Heart left ventricle (tissue), 16 donors: ENCODE results near the gene FREM3. TPM values are rescaled to one million over a fixed set of nuclear protein-coding genes. Genes with fewer than 3 reads are reported as not detected.

Experiments used
- ATAC-seq, 4 donors: fragments of 200-7000 bp; cut with Tn5 transposase; one replicate each; pipeline ENCODE4 v1.9.1; 2020 to 2022; ENCODE audit warnings: moderate library complexity in 4 of 4, mild to moderate bottlenecking in 3 of 4, moderate number of reproducible peaks in 1 of 4
- DNase-seq, 5 donors: peaks; one replicate each; pipeline ENCODE4 v3.0.0-alpha.2; 2020
- H3K27ac ChIP-seq, 12 donors: fragments of 200-600 bp; sonication (generic) in 4 of 12; one replicate each; pipeline versions ENCODE4 v1.5.0 to v1.8.0; 2016 to 2022; ENCODE audit warnings: mild to moderate bottlenecking in 2 of 12
- H3K27me3 ChIP-seq, 9 donors: fragments of 200-600 bp; sonication (generic) in 2 of 9; one replicate each; pipeline versions ENCODE4 v1.5.1 to v1.8.0; 2016 to 2022; ENCODE audit warnings: mild to moderate bottlenecking in 3 of 9
- H3K36me3 ChIP-seq, 9 donors: fragments of 200-600 bp; sonication (generic) in 2 of 9; one replicate each; pipeline versions ENCODE4 v1.5.0 to v1.8.0; 2018 to 2022; ENCODE audit warnings: mild to moderate bottlenecking in 2 of 9
- H3K4me1 ChIP-seq, 12 donors: fragments of 200-600 bp; sonication (generic) in 4 of 12; one replicate each; pipeline versions ENCODE4 v1.5.0 to v1.8.0; 2016 to 2022; ENCODE audit warnings: mild to moderate bottlenecking in 3 of 12
- H3K4me3 ChIP-seq, 12 donors: fragments of 200-600 bp; sonication (generic) in 4 of 12; one replicate each; pipeline versions ENCODE4 v1.5.0 to v1.8.0; 2017 to 2022; ENCODE audit warnings: mild to moderate bottlenecking in 9 of 12, moderate library complexity in 4 of 12
- H3K9me3 ChIP-seq, 12 donors: fragments of 200-600 bp; sonication (generic) in 4 of 12; one replicate each; pipeline versions ENCODE4 v1.5.0 to v1.8.0; 2016 to 2022; ENCODE audit warnings: mild to moderate bottlenecking in 1 of 12
- CTCF ChIP-seq, 12 donors: fragments of 200-600 bp; sonication (generic) in 4 of 12; IDR thresholded peaks; one replicate each; pipeline versions ENCODE4 v1.5.0 to v1.8.0; 2018 to 2022; ENCODE audit warnings: antibody characterized with exemption in 12 of 12, mild to moderate bottlenecking in 5 of 12
- POLR2A ChIP-seq, 2 donors: fragments of 450-650 bp; IDR thresholded peaks; one replicate each; pipeline ENCODE4 v1.6.1; 2017; ENCODE audit warnings: antibody characterized with exemption in 2 of 2, mild to moderate bottlenecking in 2 of 2, moderate library complexity in 2 of 2
- WGBS, 4 donors: extraction: QIAGEN DNeasy Blood & Tissue Kit in 2 of 4; methylation state at CpG; one replicate each; pipeline versions ENCODE4 v1.1.5 to v1.1.7; 2013 to 2018; 5-methylcytosine and 5-hydroxymethylcytosine counted together
- intact Hi-C, 10 donors: fragments of 100-400 bp; cut with DNase I; formaldehyde crosslinking; loops; one replicate each; pipeline versions ENCODE4 v1.11.1 to v1.14.2; 2022
- polyA plus RNA-seq, 2 donors: library from polyadenylated mRNA; stranded (reverse); fragments of 200-250 nt; gene quantifications; one replicate each; pipeline ENCODE4 v1.2.3, GENCODE V29; 2013
- total RNA-seq, 9 donors: library from RNA; depleted of rRNA in 2 of 9; stranded (reverse); fragments of >200 nt in 2 of 9; fragmentation: NEBNext Ultra II Directional in 3 of 9; extraction: Animal tissue kit (Norgen Biotek cat#: 25700) in 3 of 9; gene quantifications; one replicate each; pipeline versions ENCODE4 v1.1.0 to v1.2.4, GENCODE V29; 2016 to 2023
- donor health status: ischemic (EF 13 %, LVEDD 7.1; RV severe dilation, severe dysfunction).
- donor health status: healthy with polysubstance abuse.
- donor health status: DM: no; HTN: yes; CAD: no.
- donor health status: DM: no; HTN: no; CAD: no.
- donor health status: ischemic (EF 25% LVEDD 6.9; RV normal size, moderate dysfunction).
- donor health status: ischemic (EF 25% LVEDD 5.7; RV mildly dilated, moderate dysfunction).
- donor health status: healthy.
- donor health status: DM: yes; HTN: yes; CAD: no.
- donor health status: ischemic (EF 35%, LVEDD 5.7; RV mildly dilated, moderate dysfunction).
- donor health status: nonischemic (EF 11% LVEDD 7.7; RV severe dilation, severe dysfunction).
- donor health status: DM: yes; HTN: yes; CAD: no.
- donor health status: PGD.
- donor health status: ischemic (EF 29% LVEDD 5.4; RV normal size, mild dysfunction).
- donor health status: nonischemic (EF 23%, LVEDD 6.1; RV moderate dilation, normal function).

FREM3 gene
- total and polyA plus RNA-seq, 11 donors: 0.01 to 0.13 TPM; not detected in 9

- Histone ChIP-seq H3K9me3 (no peaks in the 10 kb centered on the region), H3K36me3 (no peaks in the 10 kb centered on the region), H3K27me3 (no peaks in the 10 kb centered on the region), H3K4me3 (no peak overlapping the region), H3K4me1 (no peaks in the 10 kb centered on the region), H3K27ac (no peak overlapping the region)
- no peak for DNase-seq
- intact Hi-C loops: no loop called here
- no peak for ATAC-seq
- TF ChIP-seq POLR2A (IDR thresholded peaks at IDR 0.05) (no peak), CTCF (IDR thresholded peaks at IDR 0.05) (no peak)
- 71 to 94% (median 92%) methylated on average over 1 of the region's 1 CpG for WGBS, 4 donors
Measured at GRCh38 chr4:143599827-143600226, 100.6 kb downstream of the FREM3 start.

GRCh38 chr4:143598816-143599215, 101.7 kb downstream of the FREM3 start:
- Histone ChIP-seq H3K4me1 (no peaks in the 10 kb centered on the region), H3K9me3 (no peaks in the 10 kb centered on the region), H3K27me3 (no peaks in the 10 kb centered on the region), H3K4me3 (no peak overlapping the region), H3K36me3 (no peaks in the 10 kb centered on the region), H3K27ac (no peak overlapping the region)
- intact Hi-C loops: no loop called here
- DNase-seq (no peak), ATAC-seq (no peak)
- no peak for TF ChIP-seq CTCF (IDR thresholded peaks at IDR 0.05)

- intact Hi-C loops: no loop called here
- Histone ChIP-seq H3K27me3 (no peaks in the 10 kb centered on the region), H3K27ac (no peak overlapping the region), H3K4me1 (no peaks in the 10 kb centered on the region), H3K9me3 (no peaks in the 10 kb centered on the region), H3K4me3 (no peak overlapping the region), H3K36me3 (no peaks in the 10 kb centered on the region)
- ATAC-seq: no peak
- 85 to 89% (median 87%) methylated on average over 3 of the region's 3 CpGs for WGBS, 4 donors
- TF ChIP-seq CTCF (IDR thresholded peaks at IDR 0.05): no peak
- no peak for TF ChIP-seq POLR2A (IDR thresholded peaks at IDR 0.05)
- no peak for DNase-seq
Measured at GRCh38 chr4:143597276-143597675, 103.2 kb downstream of the FREM3 start.

GRCh38 chr4:143587703-143588102, 112.8 kb downstream of the FREM3 start:
- peak in 2 of 4 donors; percentile 57 to 67 for ATAC-seq

More at GRCh38 chr4:143587703-143588102, 112.8 kb downstream of the FREM3 start:
- TF ChIP-seq POLR2A (IDR thresholded peaks at IDR 0.05): no peak
- TF ChIP-seq CTCF (IDR thresholded peaks at IDR 0.05): peak in 5 of 12 donors; percentile 10 to 41 (median 28)
- no peak for DNase-seq
- Histone ChIP-seq H3K4me3 (no peak overlapping the region), H3K4me1 (peaks cover 0 to 12% (median 0%) of the 10 kb centered on the region in 12 donors), H3K9me3 (peaks cover 0 to 23% (median 0%) of the 10 kb centered on the region in 12 donors), H3K27me3 (no peaks in the 10 kb centered on the region), H3K27ac (no peak overlapping the region), H3K36me3 (no peaks in the 10 kb centered on the region)
- intact Hi-C loops: loop anchor here in 1 of 10 donors (2.0 kb wide), 1 partner anchor 181 kb away; no protein-coding TSS in a partner anchor
